ENCODE measurements around the gene AGPAT2.
"Not testable (repeated sequence)": the region's sequence is repeated elsewhere in the genome, so short reads cannot be mapped to it uniquely, and the experiment has no call there.

AGPAT2 gene

GRCh38 chr9:136711751-136712689, 24.8 kb upstream of the AGPAT2 start, which contains the start of gene DIPK1B:
Gene DIPK1B (plus strand): TSS chr9:136712572. CDS start chr9:136712666, 94 bp downstream.
- H3K9ac ChIP-seq (ENCODE audit: low read depth, low read length), result no peak within 1 kb of the TSS
- no peaks in the 10 kb centered on the region for H3K9me3 ChIP-seq (ENCODE audit: insufficient read depth, low read length, severe bottlenecking)
- H3K4me1 ChIP-seq (ENCODE audit: insufficient read depth, low read length), result no peaks in the 10 kb centered on the region
- H3K36me3 ChIP-seq (ENCODE audit: insufficient read depth, low read length), result no peaks in the 10 kb centered on the region
- H2AFZ ChIP-seq (ENCODE audit: low read depth, low read length), result no peak within 1 kb of the TSS
- DNase-seq (no peak), ATAC-seq (ENCODE audit: insufficient read depth, low read depth) (no peak)
- peak; percentile 39 for TF ChIP-seq EZH2 (IDR thresholded peaks at IDR 0.05; ENCODE audit: borderline replicate concordance, low read depth, low read length, severe bottlenecking)
- TF ChIP-seq CTCF (IDR thresholded peaks at IDR 0.05; ENCODE audit: borderline replicate concordance, extremely low read depth, low read length, poor library complexity, severe bottlenecking), result no peak
- no peak within 1 kb of the TSS for H3K4me2 ChIP-seq (ENCODE audit: insufficient read depth, low read length)
- no peak within 1 kb of the TSS for H3K4me3 ChIP-seq (ENCODE audit: low read depth in 1 of 2, low read length in 2 of 2)
- no peak within 1 kb of the TSS for H3K27ac ChIP-seq (ENCODE audit: low read length)
- no peaks in the 10 kb centered on the region for H4K20me1 ChIP-seq (ENCODE audit: insufficient read depth, low read length)
- peaks cover 6% of the 10 kb centered on the region for H3K27me3 ChIP-seq (ENCODE audit: insufficient read depth, low read length, poor library complexity)
- H3K79me2 ChIP-seq (ENCODE audit: insufficient read depth, low read length), result no peaks in the 10 kb centered on the region

- H3K4me2 ChIP-seq (ENCODE audit: insufficient read depth, low read length), result not testable (repeated sequence)
These were observed 24.0 kb upstream of the AGPAT2 start for GRCh38 chr9:136711219-136711648.

GRCh38 chr9:136710543-136710942, 23.3 kb upstream of the AGPAT2 start:
- Histone ChIP-seq H3K4me2 (ENCODE audit: insufficient read depth, low read length) (no peak overlapping the region), H3K27me3 (ENCODE audit: insufficient read depth, low read length, poor library complexity) (peaks cover 6% of the 10 kb centered on the region), H3K79me2 (ENCODE audit: insufficient read depth, low read length) (no peaks in the 10 kb centered on the region), H3K4me1 (ENCODE audit: insufficient read depth, low read length) (no peaks in the 10 kb centered on the region), H2AFZ (ENCODE audit: low read depth, low read length) (no peak overlapping the region), H3K27ac (ENCODE audit: low read length) (no peak overlapping the region), H4K20me1 (ENCODE audit: insufficient read depth, low read length) (no peaks in the 10 kb centered on the region), H3K9ac (ENCODE audit: low read depth, low read length) (no peak overlapping the region), H3K4me3 (ENCODE audit: low read depth in 1 of 2, low read length in 2 of 2) (no peak overlapping the region), H3K36me3 (ENCODE audit: insufficient read depth, low read length) (no peaks in the 10 kb centered on the region), H3K9me3 (ENCODE audit: insufficient read depth, low read length, severe bottlenecking) (no peaks in the 10 kb centered on the region)
- no peak for TF ChIP-seq CTCF (IDR thresholded peaks at IDR 0.05; ENCODE audit: borderline replicate concordance, extremely low read depth, low read length, poor library complexity, severe bottlenecking)
- TF ChIP-seq EZH2 (IDR thresholded peaks at IDR 0.05; ENCODE audit: borderline replicate concordance, low read depth, low read length, severe bottlenecking), result no peak
- no peak for ATAC-seq (ENCODE audit: insufficient read depth, low read depth)
- DNase-seq, result no peak

More at GRCh38 chr9:136711219-136711648, 24.0 kb upstream of the AGPAT2 start:
- H3K4me1 ChIP-seq (ENCODE audit: insufficient read depth, low read length); H3K27me3 ChIP-seq (ENCODE audit: insufficient read depth, low read length, poor library complexity); H4K20me1 ChIP-seq (ENCODE audit: insufficient read depth, low read length); H3K9ac ChIP-seq (ENCODE audit: low read depth, low read length); DNase-seq; H3K36me3 ChIP-seq (ENCODE audit: insufficient read depth, low read length); ATAC-seq (ENCODE audit: insufficient read depth, low read depth); H3K79me2 ChIP-seq (ENCODE audit: insufficient read depth, low read length); H3K9me3 ChIP-seq (ENCODE audit: insufficient read depth, low read length, severe bottlenecking); H3K4me3 ChIP-seq (ENCODE audit: low read depth in 1 of 2, low read length in 2 of 2); H2AFZ ChIP-seq (ENCODE audit: low read depth, low read length); H3K27ac ChIP-seq (ENCODE audit: low read length): not testable (repeated sequence)

- no peak for DNase-seq
- Histone ChIP-seq H4K20me1 (ENCODE audit: insufficient read depth, low read length) (no peaks in the 10 kb centered on the region), H3K4me2 (ENCODE audit: insufficient read depth, low read length) (no peak overlapping the region), H3K36me3 (ENCODE audit: insufficient read depth, low read length) (no peaks in the 10 kb centered on the region), H3K27ac (ENCODE audit: low read length) (no peak overlapping the region), H3K79me2 (ENCODE audit: insufficient read depth, low read length) (no peaks in the 10 kb centered on the region), H3K9me3 (ENCODE audit: insufficient read depth, low read length, severe bottlenecking) (no peaks in the 10 kb centered on the region), H3K27me3 (ENCODE audit: insufficient read depth, low read length, poor library complexity) (peaks cover 6% of the 10 kb centered on the region), H2AFZ (ENCODE audit: low read depth, low read length) (no peak overlapping the region), H3K4me1 (ENCODE audit: insufficient read depth, low read length) (no peaks in the 10 kb centered on the region), H3K9ac (ENCODE audit: low read depth, low read length) (no peak overlapping the region), H3K4me3 (ENCODE audit: low read depth in 1 of 2, low read length in 2 of 2) (no peak overlapping the region)
- TF ChIP-seq CTCF (IDR thresholded peaks at IDR 0.05; ENCODE audit: borderline replicate concordance, extremely low read depth, low read length, poor library complexity, severe bottlenecking), result no peak
- no peak for TF ChIP-seq EZH2 (IDR thresholded peaks at IDR 0.05; ENCODE audit: borderline replicate concordance, low read depth, low read length, severe bottlenecking)
- ATAC-seq (ENCODE audit: insufficient read depth, low read depth), result no peak
These were observed 22.3 kb upstream of the AGPAT2 start for GRCh38 chr9:136709454-136710109.

Measured in DND-41 (cell line).